Loucy (cell line): Measurements from ENCODE around the gene ATP7B.

ENCODE experiments used
- H2AFZ ChIP-seq: fragments of 200-600 bp; sonication (generic); 2 replicates; pipeline ENCODE4 v1.6.0; 2016; ENCODE audit warnings: antibody characterized with exemption, mild to moderate bottlenecking, low read length, moderate library complexity
- H3F3A ChIP-seq: fragments of 200-600 bp; 2 replicates; pipeline ENCODE4 v1.6.0; 2016; ENCODE audit warnings: antibody characterized with exemption, low read depth, mild to moderate bottlenecking
- H3K27me3 ChIP-seq: fragments of 200-600 bp; sonication (generic); 2 replicates; pipeline ENCODE4 v1.6.1; 2014; ENCODE audit warnings: low read length, mild to moderate bottlenecking; ENCODE audit not compliant: insufficient read depth, poor library complexity, severe bottlenecking
- H3K36me3 ChIP-seq: fragments of 200-600 bp; sonication (generic); 2 replicates; pipeline ENCODE4 v1.6.1; 2016; ENCODE audit warnings: low read length; ENCODE audit not compliant: insufficient read depth
- H3K4me1 ChIP-seq: fragments of 200-600 bp; sonication (generic); 2 replicates; pipeline ENCODE4 v1.5.1; 2014; ENCODE audit warnings: low read length, mild to moderate bottlenecking; ENCODE audit not compliant: insufficient read depth, poor library complexity, severe bottlenecking
- H3K4me2 ChIP-seq: fragments of 200-600 bp; sonication (generic); 2 replicates; pipeline ENCODE4 v1.6.0; 2014; ENCODE audit warnings: antibody characterized with exemption, low read length, low read depth, mild to moderate bottlenecking; ENCODE audit not compliant: poor library complexity, severe bottlenecking
- H3K4me3 ChIP-seq: fragments of 200-600 bp; sonication (generic); 2 replicates; pipeline ENCODE4 v1.5.1; 2014; ENCODE audit warnings: low read length, mild to moderate bottlenecking, mixed read lengths; ENCODE audit not compliant: poor library complexity, severe bottlenecking
- H3K79me2 ChIP-seq: fragments of 200-600 bp; sonication (generic); 2 replicates; pipeline ENCODE4 v1.6.1; 2014; ENCODE audit warnings: low read length; ENCODE audit not compliant: insufficient read depth
- H3K9ac ChIP-seq: fragments of 200-600 bp; sonication (generic); 2 replicates; pipeline ENCODE4 v1.6.0; 2014; ENCODE audit warnings: mild to moderate bottlenecking, low read depth, low read length, moderate library complexity; ENCODE audit not compliant: poor library complexity, severe bottlenecking
- H3K9me2 ChIP-seq: fragments of 200-600 bp; sonication (generic); replicated peaks from 2 replicates; pipeline ENCODE4 v1.6.1; 2016; ENCODE audit warnings: low read depth, low read length, mixed read lengths
- H3K9me3 ChIP-seq: fragments of 200-600 bp; sonication (generic); 2 replicates; pipeline ENCODE4 v1.6.1; 2014; ENCODE audit warnings: mild to moderate bottlenecking, antibody characterized with exemption, low read length, low read depth; ENCODE audit not compliant: insufficient read depth
- H4K20me1 ChIP-seq: fragments of 200-600 bp; sonication (generic); 2 replicates; pipeline ENCODE4 v1.6.0; 2014; ENCODE audit warnings: antibody characterized with exemption, low read length, mild to moderate bottlenecking; ENCODE audit not compliant: insufficient read depth, poor library complexity, severe bottlenecking
- EZH2phosphoT487 ChIP-seq: fragments of 200-600 bp; IDR thresholded peaks from 2 replicates; pipeline ENCODE4 v1.6.1; 2018; ENCODE audit warnings: antibody characterized with exemption, mild to moderate bottlenecking, moderate library complexity, borderline replicate concordance
- TF ChIP-seq, protein P1 (sequence below): fragments of 200-600 bp; sonication (generic); conservative IDR thresholded peaks from 2 replicates; pipeline ENCODE4 v1.5.1; 2014; ENCODE audit warnings: mild to moderate bottlenecking, antibody characterized with exemption, low read length

The ATP7B gene

DNA sequence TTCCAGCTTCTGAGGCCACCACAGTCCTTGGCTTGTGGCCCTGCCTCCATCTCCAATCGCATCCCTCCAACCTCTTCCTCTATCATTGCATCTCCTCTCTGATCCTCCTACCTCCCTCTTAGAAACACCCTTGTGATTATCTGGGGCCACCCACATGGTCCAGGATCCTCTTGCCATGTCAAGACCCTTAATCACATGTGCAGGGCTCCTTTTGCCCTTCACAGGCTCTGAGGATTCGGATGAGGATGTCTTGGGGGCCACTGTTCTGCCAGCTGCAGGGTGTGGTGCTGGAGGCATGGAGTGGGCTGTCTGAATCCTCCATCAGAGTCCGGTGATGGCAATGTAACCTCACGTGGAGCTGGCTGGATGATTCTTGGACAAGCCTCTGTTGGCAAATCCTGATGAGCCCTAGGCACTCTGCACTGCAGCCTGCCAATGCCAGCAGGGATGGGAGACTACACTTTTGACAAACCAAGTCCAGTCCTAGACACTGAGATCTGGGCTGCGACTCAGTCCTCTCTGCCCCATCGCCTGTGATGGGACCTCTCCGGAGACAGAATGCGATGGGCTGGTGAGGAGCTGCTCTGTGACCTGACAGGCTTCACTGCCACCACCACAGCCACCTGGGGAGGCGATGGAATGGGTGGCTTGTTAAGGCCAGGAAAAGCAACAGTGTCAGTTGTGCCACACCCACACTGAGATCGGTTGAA lies 88.3 kb downstream of the ATP7B start:
- Histone ChIP-seq H3K79me2 (no peaks in the 10 kb centered on the region), H2AFZ (no peak overlapping the region), H3K4me2 (no peak overlapping the region), H3K9me3 (no peaks in the 10 kb centered on the region), H3K27me3 (no peaks in the 10 kb centered on the region), H3K9me2 (no peaks in the 10 kb centered on the region), H4K20me1 (no peaks in the 10 kb centered on the region), H3K9ac (no peak overlapping the region), H3K36me3 (no peaks in the 10 kb centered on the region), H3K4me1 (no peaks in the 10 kb centered on the region), H3K4me3 (no peak overlapping the region), H3F3A (no peaks in the 10 kb centered on the region)
- no peak for TF ChIP-seq EZH2phosphoT487
- TF ChIP-seq, protein P1, sequence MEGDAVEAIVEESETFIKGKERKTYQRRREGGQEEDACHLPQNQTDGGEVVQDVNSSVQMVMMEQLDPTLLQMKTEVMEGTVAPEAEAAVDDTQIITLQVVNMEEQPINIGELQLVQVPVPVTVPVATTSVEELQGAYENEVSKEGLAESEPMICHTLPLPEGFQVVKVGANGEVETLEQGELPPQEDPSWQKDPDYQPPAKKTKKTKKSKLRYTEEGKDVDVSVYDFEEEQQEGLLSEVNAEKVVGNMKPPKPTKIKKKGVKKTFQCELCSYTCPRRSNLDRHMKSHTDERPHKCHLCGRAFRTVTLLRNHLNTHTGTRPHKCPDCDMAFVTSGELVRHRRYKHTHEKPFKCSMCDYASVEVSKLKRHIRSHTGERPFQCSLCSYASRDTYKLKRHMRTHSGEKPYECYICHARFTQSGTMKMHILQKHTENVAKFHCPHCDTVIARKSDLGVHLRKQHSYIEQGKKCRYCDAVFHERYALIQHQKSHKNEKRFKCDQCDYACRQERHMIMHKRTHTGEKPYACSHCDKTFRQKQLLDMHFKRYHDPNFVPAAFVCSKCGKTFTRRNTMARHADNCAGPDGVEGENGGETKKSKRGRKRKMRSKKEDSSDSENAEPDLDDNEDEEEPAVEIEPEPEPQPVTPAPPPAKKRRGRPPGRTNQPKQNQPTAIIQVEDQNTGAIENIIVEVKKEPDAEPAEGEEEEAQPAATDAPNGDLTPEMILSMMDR = no peak

DNA sequence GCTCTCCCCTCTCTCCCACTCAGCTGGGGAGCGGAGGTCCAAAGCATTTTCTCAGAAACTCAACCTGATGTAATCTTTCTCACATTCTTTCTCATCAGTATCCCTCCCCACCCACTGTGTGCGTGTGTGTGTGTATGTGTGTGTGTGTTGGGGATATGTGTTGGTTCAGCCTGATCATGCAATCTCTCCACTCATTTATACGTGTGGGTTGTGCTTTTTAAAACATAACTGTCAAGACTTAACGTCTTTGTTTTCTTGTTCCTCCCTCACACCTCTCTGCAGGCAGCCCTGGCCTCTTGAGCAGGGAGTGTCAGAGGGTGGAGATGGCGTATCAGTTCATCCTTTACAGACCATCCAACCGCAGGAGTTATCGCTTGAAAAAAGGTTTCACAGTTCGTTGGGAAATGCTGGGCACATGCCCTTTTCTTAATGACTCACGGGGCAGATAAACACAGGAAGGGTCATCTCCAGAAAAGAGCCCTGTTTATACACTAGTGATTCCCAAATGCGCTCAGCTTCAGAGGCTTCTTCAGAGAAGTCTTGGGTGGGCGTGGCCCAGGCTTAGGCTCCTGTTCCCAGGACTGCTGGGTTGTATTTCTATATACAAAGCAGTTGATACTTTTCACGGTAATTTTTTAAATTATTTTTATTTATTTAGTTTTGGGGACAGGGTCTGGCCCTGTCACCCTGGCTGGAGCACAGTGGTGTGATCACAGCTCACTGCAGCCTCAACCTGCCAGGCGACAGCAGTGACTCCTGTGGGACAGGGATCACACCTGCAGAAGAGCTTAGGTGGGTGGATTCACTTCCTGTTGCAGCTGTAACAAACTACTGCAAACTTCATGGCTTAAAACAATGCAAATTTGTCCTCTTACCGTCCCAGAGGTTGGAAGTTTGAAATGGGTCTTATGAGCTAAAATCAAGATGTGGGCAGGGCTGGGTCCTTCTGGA lies 89.2 kb downstream of the ATP7B start:
- Histone ChIP-seq H3F3A (no peaks in the 10 kb centered on the region), H3K9ac (no peak overlapping the region), H3K9me3 (no peaks in the 10 kb centered on the region), H3K4me2 (no peak overlapping the region), H3K79me2 (no peaks in the 10 kb centered on the region), H2AFZ (no peak overlapping the region), H3K27me3 (no peaks in the 10 kb centered on the region), H3K4me3 (no peak overlapping the region), H3K36me3 (no peaks in the 10 kb centered on the region), H4K20me1 (no peaks in the 10 kb centered on the region), H3K4me1 (no peaks in the 10 kb centered on the region), H3K9me2 (no peaks in the 10 kb centered on the region)
- TF ChIP-seq, protein P1 = no peak
- no peak for TF ChIP-seq EZH2phosphoT487

DNA sequence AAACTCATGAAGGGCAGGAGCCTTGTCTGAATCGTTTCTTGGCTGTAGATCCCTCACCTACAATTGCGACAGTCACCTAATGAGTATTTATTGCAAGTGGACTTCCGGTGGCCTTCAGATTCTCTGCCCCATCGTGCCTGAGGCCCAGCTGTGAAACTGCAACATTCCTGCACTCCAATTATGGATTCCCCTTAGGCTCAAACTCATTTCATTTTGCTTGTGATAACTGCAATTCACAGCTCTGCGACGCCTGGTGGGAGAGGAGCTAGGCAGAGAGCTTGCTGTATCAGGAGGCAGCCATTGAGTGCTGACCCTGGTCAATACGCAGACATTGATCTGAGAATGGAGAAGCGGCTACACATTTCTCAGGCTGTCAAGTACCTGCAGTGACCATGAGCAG lies 90.5 kb downstream of the ATP7B start:
- Histone ChIP-seq H3K79me2 (no peaks in the 10 kb centered on the region), H3K9ac (no peak overlapping the region), H2AFZ (no peak overlapping the region), H3K4me2 (no peak overlapping the region), H3K36me3 (no peaks in the 10 kb centered on the region), H3K4me3 (no peak overlapping the region), H3K9me3 (no peaks in the 10 kb centered on the region), H3K27me3 (no peaks in the 10 kb centered on the region), H3K4me1 (no peaks in the 10 kb centered on the region), H3K9me2 (no peaks in the 10 kb centered on the region), H4K20me1 (no peaks in the 10 kb centered on the region), H3F3A (no peaks in the 10 kb centered on the region)
- no peak for TF ChIP-seq EZH2phosphoT487
- TF ChIP-seq, protein P1 = no peak
